Stimulated activated naive CD8-positive, alpha-beta T cell treated with anti-CD3 and anti-CD28 coated beads, Interleukin-15, amount 100 ng/mL, for 72 hours (primary cell): ENCODE results near the gene ZFYVE19.

Experiments used
- ATAC-seq: fragments of 150-1000 bp; cut with Tn5 transposase; 2 replicates; pipeline ENCODE4 v1.10.0; 2021; ENCODE audit warnings: mild to moderate bottlenecking, moderate library complexity
- DNase-seq, 2 donors: peaks; one replicate each; pipeline ENCODE4 v3.0.0; 2021 to 2022
- H3K27ac Mint-ChIP-seq, 2 donors: one replicate each; pipeline ENCODE4 v1.8.0; 2022; ENCODE audit warnings: mild to moderate bottlenecking in 2 of 2, mixed read lengths in 2 of 2, moderate library complexity in 2 of 2
- H3K27me3 Mint-ChIP-seq: one replicate; pipeline ENCODE4 v1.8.0; 2022; ENCODE audit warnings: mixed read lengths
- H3K4me1 Mint-ChIP-seq: one replicate; pipeline ENCODE4 v1.8.0; 2022; ENCODE audit warnings: mild to moderate bottlenecking, mixed read lengths
- H3K4me3 Mint-ChIP-seq, 2 donors: one replicate each; pipeline ENCODE4 v1.8.0; 2022; ENCODE audit warnings: mild to moderate bottlenecking in 2 of 2, mixed read lengths in 2 of 2, moderate library complexity in 1 of 2
- H3K9me3 Mint-ChIP-seq, 2 donors: one replicate each; pipeline ENCODE4 v1.8.0; 2022; ENCODE audit warnings: mixed read lengths in 2 of 2

ZFYVE19 gene

GRCh38 chr15:40825661-40826422 is 19.0 kb downstream of the ZFYVE19 start:
- H3K27ac Mint-ChIP-seq: no peak overlapping the region
- no peak for DNase-seq
- H3K9me3 Mint-ChIP-seq: no peaks in the 10 kb centered on the region
- no peaks in the 10 kb centered on the region for H3K27me3 Mint-ChIP-seq
- no peaks in the 10 kb centered on the region for H3K4me1 Mint-ChIP-seq
- ATAC-seq: no peak
- H3K4me3 Mint-ChIP-seq: no peak overlapping the region

- Mint-ChIP-seq H3K27ac (no peak overlapping the region), H3K9me3 (no peaks in the 10 kb centered on the region), H3K27me3 (no peaks in the 10 kb centered on the region), H3K4me1 (no peaks in the 10 kb centered on the region), H3K4me3 (no peak overlapping the region)
- DNase-seq: no peak
- no peak for ATAC-seq
Measured at GRCh38 chr15:40826423-40827075, 19.7 kb downstream of the ZFYVE19 start.

GRCh38 chr15:40828447-40829036 is 21.7 kb downstream of the ZFYVE19 start, which contains the start of gene PPP1R14D:
Gene PPP1R14D (minus strand): TSS chr15:40828708. CDS start chr15:40828641, 67 bp downstream.
- Mint-ChIP-seq H3K9me3 (no peaks in the 10 kb centered on the region), H3K27me3 (no peaks in the 10 kb centered on the region), H3K27ac (peak within 1 kb of the TSS in 1 of 2 donors; percentile 4), H3K4me3 (no peak within 1 kb of the TSS), H3K4me1 (no peaks in the 10 kb centered on the region)
- ATAC-seq: no peak
- DNase-seq: no peak

- Mint-ChIP-seq H3K4me3 (no peak overlapping the region), H3K27ac (no peak overlapping the region), H3K4me1 (no peaks in the 10 kb centered on the region), H3K9me3 (no peaks in the 10 kb centered on the region), H3K27me3 (no peaks in the 10 kb centered on the region)
- ATAC-seq (no peak), DNase-seq (no peak)
Measured at GRCh38 chr15:40829115-40829514, 22.2 kb downstream of the ZFYVE19 start.

- ATAC-seq (no peak), DNase-seq (no peak)
- no peak overlapping the region for H3K27ac Mint-ChIP-seq
- no peaks in the 10 kb centered on the region for H3K9me3 Mint-ChIP-seq
- no peaks in the 10 kb centered on the region for H3K27me3 Mint-ChIP-seq
- no peak overlapping the region for H3K4me3 Mint-ChIP-seq
- H3K4me1 Mint-ChIP-seq: no peaks in the 10 kb centered on the region
Measured at GRCh38 chr15:40830884-40831283, 24.0 kb downstream of the ZFYVE19 start.

- no peaks in the 10 kb centered on the region for H3K27me3 Mint-ChIP-seq
- H3K4me3 Mint-ChIP-seq: no peak overlapping the region
- H3K27ac Mint-ChIP-seq: no peak overlapping the region
- DNase-seq (no peak), ATAC-seq (no peak)
- no peaks in the 10 kb centered on the region for H3K4me1 Mint-ChIP-seq
- H3K9me3 Mint-ChIP-seq: no peaks in the 10 kb centered on the region
Measured at GRCh38 chr15:40831861-40832260, 25.0 kb downstream of the ZFYVE19 start.

GRCh38 chr15:40832903-40833302 is 26.0 kb downstream of the ZFYVE19 start:
- no peak for ATAC-seq

GRCh38 chr15:40836020-40836419 is 29.1 kb downstream of the ZFYVE19 start:
- H3K27ac Mint-ChIP-seq: no peak overlapping the region
- no peaks in the 10 kb centered on the region for H3K27me3 Mint-ChIP-seq
- ATAC-seq (no peak), DNase-seq (no peak)
- no peaks in the 10 kb centered on the region for H3K9me3 Mint-ChIP-seq
- no peak overlapping the region for H3K4me3 Mint-ChIP-seq
- H3K4me1 Mint-ChIP-seq: no peaks in the 10 kb centered on the region

More at GRCh38 chr15:40832903-40833302, 26.0 kb downstream of the ZFYVE19 start:
- Mint-ChIP-seq H3K9me3 (no peaks in the 10 kb centered on the region), H3K27ac (no peak overlapping the region), H3K4me3 (no peak overlapping the region), H3K4me1 (no peaks in the 10 kb centered on the region), H3K27me3 (no peaks in the 10 kb centered on the region)
- no peak for DNase-seq

GRCh38 chr15:40838756-40839155 is 31.9 kb downstream of the ZFYVE19 start:
- Mint-ChIP-seq H3K27me3 (peaks cover 12% of the 10 kb centered on the region), H3K27ac (no peak overlapping the region), H3K9me3 (no peaks in the 10 kb centered on the region), H3K4me3 (no peak overlapping the region), H3K4me1 (no peaks in the 10 kb centered on the region)
- ATAC-seq (no peak), DNase-seq (no peak)

- DNase-seq: no peak
- H3K27me3 Mint-ChIP-seq: peaks cover 27% of the 10 kb centered on the region
- no peak for ATAC-seq
- H3K9me3 Mint-ChIP-seq: no peaks in the 10 kb centered on the region
- no peak overlapping the region for H3K4me3 Mint-ChIP-seq
- H3K27ac Mint-ChIP-seq: no peak overlapping the region
- peaks cover 19% of the 10 kb centered on the region for H3K4me1 Mint-ChIP-seq
Measured at GRCh38 chr15:40841741-40842140, 34.9 kb downstream of the ZFYVE19 start.

GRCh38 chr15:40843261-40843884 is 36.5 kb downstream of the ZFYVE19 start:
- no peak for DNase-seq
- peaks cover 27% of the 10 kb centered on the region for H3K27me3 Mint-ChIP-seq
- peak overlapping the region; percentile 61 to 78 for H3K4me3 Mint-ChIP-seq
- no peaks in the 10 kb centered on the region for H3K9me3 Mint-ChIP-seq
- no peak for ATAC-seq
- peaks cover 35% of the 10 kb centered on the region for H3K4me1 Mint-ChIP-seq
- H3K27ac Mint-ChIP-seq: no peak overlapping the region

- peak; percentile 59 to 61 for DNase-seq
- Mint-ChIP-seq H3K27ac (peak within 1 kb of the TSS in 1 of 2 donors; percentile 77), H3K9me3 (no peaks in the 10 kb centered on the region), H3K27me3 (peaks cover 27% of the 10 kb centered on the region), H3K4me1 (peaks cover 35% of the 10 kb centered on the region), H3K4me3 (peak within 1 kb of the TSS; percentile 87 to 90)
- peak; percentile 77 for ATAC-seq
Measured at GRCh38 chr15:40843885-40844695, 37.2 kb downstream of the ZFYVE19 start, which contains the start of gene SPINT1. Gene SPINT1 (plus strand): TSS chr15:40844048. CDS start chr15:40844555, 507 bp downstream.

- Mint-ChIP-seq H3K4me1 (peaks cover 35% of the 10 kb centered on the region), H3K4me3 (peak overlapping the region; percentile 87 to 90), H3K27ac (peak overlapping the region in 1 of 2 donors; percentile 77), H3K27me3 (peaks cover 27% of the 10 kb centered on the region), H3K9me3 (no peaks in the 10 kb centered on the region)
- ATAC-seq: peak; percentile 68
- peak in 1 of 2 donors; percentile 50 for DNase-seq
Measured at GRCh38 chr15:40844696-40845030, 37.8 kb downstream of the ZFYVE19 start.

GRCh38 chr15:40845036-40845435 is 38.1 kb downstream of the ZFYVE19 start:
- Mint-ChIP-seq H3K27ac (peak overlapping the region in 1 of 2 donors; percentile 77), H3K4me1 (peaks cover 35% of the 10 kb centered on the region), H3K27me3 (peaks cover 27% of the 10 kb centered on the region), H3K9me3 (no peaks in the 10 kb centered on the region), H3K4me3 (peak overlapping the region; percentile 87 to 90)
- DNase-seq (no peak), ATAC-seq (no peak)
